Upper lobe of left lung (tissue), 6 donors: ENCODE measurements around the gene TMEM200C. TPM values are rescaled to one million over a fixed set of nuclear protein-coding genes. Genes with fewer than 3 reads are reported as not detected.
A peak's percentile ranks its signal among the peaks of the same experiment; 100 is the strongest.

ENCODE experiments used
- ATAC-seq, 2 donors: fragments of 200-7000 bp; cut with Tn5 transposase; one replicate each; pipeline ENCODE4 v1.9.1; 2022; ENCODE audit warnings: mild to moderate bottlenecking in 2 of 2, moderate library complexity in 2 of 2; ENCODE audit not compliant: low FRiP score in 2 of 2
- DNase-seq, 2 donors: peaks; one replicate each; pipeline ENCODE4 v3.0.0-alpha.2; 2019 to 2020
- H3K27ac ChIP-seq, 4 donors: fragments of 200-600 bp; sonication (generic); one replicate each; pipeline ENCODE4 v1.5.1; 2016 to 2019
- H3K27me3 ChIP-seq, 4 donors: fragments of 200-600 bp; sonication (generic); one replicate each; pipeline ENCODE4 v1.5.1; 2017 to 2019
- H3K36me3 ChIP-seq, 4 donors: fragments of 200-600 bp; sonication (generic); one replicate each; pipeline ENCODE4 v1.5.1; 2016 to 2019
- H3K4me1 ChIP-seq, 4 donors: fragments of 200-600 bp; sonication (generic); one replicate each; pipeline ENCODE4 v1.5.1; 2018 to 2019
- H3K4me3 ChIP-seq, 4 donors: fragments of 200-600 bp; sonication (generic); one replicate each; pipeline ENCODE4 v1.5.1; 2017 to 2019; ENCODE audit warnings: mild to moderate bottlenecking in 2 of 4, moderate library complexity in 1 of 4
- H3K9me3 ChIP-seq, 4 donors: fragments of 200-600 bp; sonication (generic); one replicate each; pipeline ENCODE4 v1.5.1; 2018 to 2019
- EP300 ChIP-seq, 4 donors: sonication (generic); formaldehyde crosslinking; IDR thresholded peaks; one replicate each; pipeline ENCODE4 v1.5.1; 2017; ENCODE audit warnings: antibody characterized with exemption in 4 of 4, control low read depth in 2 of 4
- POLR2A ChIP-seq, 4 donors: fragments of 450-650 bp; IDR thresholded peaks; one replicate each; pipeline ENCODE4 v1.5.1; 2016 to 2017; ENCODE audit warnings: antibody characterized with exemption in 4 of 4, mild to moderate bottlenecking in 2 of 4
- POLR2AphosphoS5 ChIP-seq, 2 donors: sonication (generic); formaldehyde crosslinking; IDR thresholded peaks; one replicate each; pipeline ENCODE4 v1.5.1; 2017; ENCODE audit warnings: antibody characterized with exemption in 2 of 2
- WGBS, 2 donors: methylation state at CpG; one replicate each; pipeline ENCODE4 v1.1.5; 2017 to 2018; 5-methylcytosine and 5-hydroxymethylcytosine counted together
- total RNA-seq, 6 donors: library from RNA; depleted of rRNA in 4 of 6; stranded (reverse); fragments of >200 nt in 4 of 6; gene quantifications; one replicate each; pipeline versions ENCODE4 v1.1.0 to v1.2.1, GENCODE V29; 2016 to 2021
- TF ChIP-seq, protein P1 (sequence below), 6 experiments: fragments of 450-650 bp in 4 of 6; fragments of 200-600 bp in 2 of 6; sonication (generic) in 2 of 6; IDR thresholded peaks; one replicate each; pipeline ENCODE4 v1.5.1; 2016 to 2019; ENCODE audit warnings: antibody characterized with exemption in 6 of 6
- donor health status: DM: no; HTN: no; CAD: no; lungs with moderate emphysema.
- donor health status: DM: no; HTN: yes; CAD: no; lungs with severe emphysema.

TMEM200C gene
- total RNA-seq, 6 donors from 2014 or later = under 0.01 to 0.44 (median 0.28) TPM; not detected in 2

DNA sequence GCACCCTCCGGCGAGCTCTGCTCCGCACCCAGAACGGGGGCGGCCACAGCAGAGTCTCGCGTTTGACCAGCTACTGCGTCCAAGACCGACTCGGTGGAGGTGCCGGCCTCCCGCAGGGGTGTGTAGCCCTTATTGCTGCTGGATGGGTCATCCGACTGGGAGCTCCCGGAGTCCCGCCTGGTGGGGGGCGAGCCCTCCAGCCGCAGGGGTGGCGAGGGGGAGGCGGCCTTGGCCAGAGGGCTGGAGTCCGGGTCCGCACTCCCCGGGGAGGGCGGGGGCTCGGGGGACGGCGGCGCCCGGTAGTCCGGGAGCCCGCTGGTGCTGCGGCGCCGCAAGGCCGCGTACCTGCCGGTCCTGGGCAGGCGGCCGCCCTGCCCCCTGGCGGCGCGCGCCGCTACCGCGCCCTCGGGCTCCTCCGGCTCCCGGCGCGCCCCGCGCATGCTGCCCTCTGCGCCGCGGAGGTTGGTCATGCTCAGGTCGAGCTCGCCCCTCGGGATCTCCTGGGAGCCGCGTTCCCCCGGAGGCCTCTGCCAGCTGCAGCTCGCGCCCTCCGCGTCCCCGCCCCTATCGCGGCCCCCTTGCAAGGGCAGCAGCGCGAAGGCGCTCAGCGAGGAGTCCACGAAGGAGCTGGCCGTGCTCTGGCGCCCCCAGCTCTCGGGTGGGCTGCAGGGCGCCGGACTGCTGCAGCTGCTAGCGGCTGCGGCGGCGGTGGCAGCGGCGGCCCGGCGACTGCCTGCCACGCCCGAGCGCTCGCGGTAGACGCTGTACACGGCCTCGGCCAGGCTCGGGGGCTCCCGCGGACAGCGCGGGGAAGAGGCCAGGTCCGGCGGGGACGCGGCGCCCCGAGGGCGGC lies 4.8 kb downstream of the TMEM200C start:
- TF ChIP-seq, protein P1, sequence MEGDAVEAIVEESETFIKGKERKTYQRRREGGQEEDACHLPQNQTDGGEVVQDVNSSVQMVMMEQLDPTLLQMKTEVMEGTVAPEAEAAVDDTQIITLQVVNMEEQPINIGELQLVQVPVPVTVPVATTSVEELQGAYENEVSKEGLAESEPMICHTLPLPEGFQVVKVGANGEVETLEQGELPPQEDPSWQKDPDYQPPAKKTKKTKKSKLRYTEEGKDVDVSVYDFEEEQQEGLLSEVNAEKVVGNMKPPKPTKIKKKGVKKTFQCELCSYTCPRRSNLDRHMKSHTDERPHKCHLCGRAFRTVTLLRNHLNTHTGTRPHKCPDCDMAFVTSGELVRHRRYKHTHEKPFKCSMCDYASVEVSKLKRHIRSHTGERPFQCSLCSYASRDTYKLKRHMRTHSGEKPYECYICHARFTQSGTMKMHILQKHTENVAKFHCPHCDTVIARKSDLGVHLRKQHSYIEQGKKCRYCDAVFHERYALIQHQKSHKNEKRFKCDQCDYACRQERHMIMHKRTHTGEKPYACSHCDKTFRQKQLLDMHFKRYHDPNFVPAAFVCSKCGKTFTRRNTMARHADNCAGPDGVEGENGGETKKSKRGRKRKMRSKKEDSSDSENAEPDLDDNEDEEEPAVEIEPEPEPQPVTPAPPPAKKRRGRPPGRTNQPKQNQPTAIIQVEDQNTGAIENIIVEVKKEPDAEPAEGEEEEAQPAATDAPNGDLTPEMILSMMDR (IDR thresholded peaks at IDR 0.05) = peak; percentile 67 to 89 (median 81)
- no peak for TF ChIP-seq EP300 (IDR thresholded peaks at IDR 0.05)
- no peaks in the 10 kb centered on the region for H3K36me3 ChIP-seq
- peaks cover 15 to 26% (median 19%) of the 10 kb centered on the region in 4 donors for H3K4me1 ChIP-seq
- peak; percentile 26 to 92 for DNase-seq
- peaks cover 0 to 41% (median 18%) of the 10 kb centered on the region in 4 donors for H3K27me3 ChIP-seq
- WGBS, 2 donors = 8 to 9% methylated on average over 21 to 22 of the region's 106 CpGs
- no peak overlapping the region for H3K27ac ChIP-seq
- ATAC-seq = peak; percentile 49 to 90
- H3K4me3 ChIP-seq = peak overlapping the region in 3 of 4 donors; percentile 30 to 58 (median 55)
- H3K9me3 ChIP-seq = no peaks in the 10 kb centered on the region

DNA sequence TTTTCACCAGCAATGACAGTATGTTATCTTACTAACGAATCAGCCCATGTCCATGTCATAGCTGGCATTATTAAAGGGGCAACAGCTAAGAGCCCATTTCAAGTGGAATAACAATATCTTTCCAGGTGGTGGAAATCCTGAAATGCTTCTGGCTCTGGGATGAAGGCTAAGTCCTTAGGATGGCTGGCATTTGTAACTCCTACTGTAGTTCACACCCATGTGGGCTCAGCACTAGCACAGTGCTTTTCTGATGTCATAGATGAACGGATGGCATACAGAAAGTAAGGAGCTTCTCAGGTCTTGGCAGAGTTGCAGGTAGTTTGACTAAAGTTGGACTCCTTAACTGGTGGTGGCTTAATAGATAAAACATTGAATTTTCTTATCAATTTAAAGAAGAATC lies 10.0 kb downstream of the TMEM200C start:
- ATAC-seq = no peak
- TF ChIP-seq, protein P1 (IDR thresholded peaks at IDR 0.05) = no peak
- TF ChIP-seq EP300 (IDR thresholded peaks at IDR 0.05) (no peak), POLR2AphosphoS5 (IDR thresholded peaks at IDR 0.05) (no peak), POLR2A (IDR thresholded peaks at IDR 0.05) (no peak)

DNA sequence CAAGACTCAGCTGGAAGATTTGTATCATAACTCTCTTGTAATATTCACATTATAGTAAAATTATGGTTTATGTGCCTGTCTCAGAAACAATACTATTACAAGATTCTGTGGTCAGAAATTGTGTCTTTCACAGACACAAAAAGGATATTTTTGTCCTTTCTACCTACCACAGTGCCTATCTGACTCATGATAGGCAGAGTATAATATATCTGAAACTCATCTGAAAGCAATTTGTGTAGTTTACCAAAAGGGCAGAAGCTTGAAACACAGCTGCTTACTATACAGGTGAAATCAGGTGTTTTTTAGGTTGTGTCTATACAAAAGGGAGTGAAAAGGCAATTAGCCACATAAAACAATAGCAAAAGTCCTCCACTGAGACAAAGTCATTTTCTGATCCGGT lies 10.9 kb downstream of the TMEM200C start:
- Histone ChIP-seq H3K27me3 (no peaks in the 10 kb centered on the region), H3K4me3 (no peak overlapping the region), H3K36me3 (no peaks in the 10 kb centered on the region), H3K4me1 (no peaks in the 10 kb centered on the region), H3K27ac (no peak overlapping the region), H3K9me3 (no peaks in the 10 kb centered on the region)
- 79 to 88% methylated on average over 1 of the region's 1 CpG for WGBS, 2 donors
- no peak for DNase-seq
- no peak for ATAC-seq
- TF ChIP-seq EP300 (IDR thresholded peaks at IDR 0.05) (no peak), POLR2A (IDR thresholded peaks at IDR 0.05) (no peak), POLR2AphosphoS5 (IDR thresholded peaks at IDR 0.05) (no peak)
- TF ChIP-seq, protein P1 (IDR thresholded peaks at IDR 0.05) = no peak

More for the DNA sequence above, 10.0 kb downstream of the TMEM200C start:
- Histone ChIP-seq H3K4me1 (peaks cover 0 to 4% (median 3%) of the 10 kb centered on the region in 4 donors), H3K36me3 (no peaks in the 10 kb centered on the region), H3K4me3 (no peak overlapping the region), H3K9me3 (no peaks in the 10 kb centered on the region), H3K27ac (no peak overlapping the region), H3K27me3 (peaks cover 0 to 2% (median 0%) of the 10 kb centered on the region in 4 donors)
- no peak for DNase-seq
- WGBS, 2 donors = 72 to 82% methylated on average over 2 of the region's 2 CpGs

DNA sequence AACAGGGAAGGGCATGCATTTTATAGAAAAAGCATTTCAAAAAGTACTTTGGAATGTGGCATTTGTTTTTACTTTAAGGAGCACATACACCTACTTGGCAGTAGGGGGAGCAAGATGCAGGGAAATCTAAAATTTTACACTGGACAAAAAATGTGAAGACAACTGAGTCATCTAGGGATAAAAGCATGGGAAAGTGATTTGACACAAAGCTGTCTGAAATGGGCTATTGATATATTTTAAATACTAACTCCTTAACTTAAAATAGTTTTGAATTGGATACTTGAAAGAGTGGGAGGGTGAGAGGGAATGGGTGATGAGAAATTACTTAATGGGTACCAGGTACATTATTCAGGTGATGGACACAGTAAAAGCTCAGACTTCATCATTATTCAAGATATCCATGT lies 15.8 kb downstream of the TMEM200C start:
- Histone ChIP-seq H3K4me3 (no peak overlapping the region), H3K4me1 (no peaks in the 10 kb centered on the region), H3K9me3 (no peaks in the 10 kb centered on the region), H3K27me3 (no peaks in the 10 kb centered on the region), H3K27ac (no peak overlapping the region), H3K36me3 (no peaks in the 10 kb centered on the region)
- DNase-seq (no peak), ATAC-seq (peak in 1 of 2 donors; percentile 82)
- no peak for TF ChIP-seq POLR2AphosphoS5 (IDR thresholded peaks at IDR 0.05)
- TF ChIP-seq, protein P1 (IDR thresholded peaks at IDR 0.05) = peak; percentile 38 to 68 (median 60)

DNA sequence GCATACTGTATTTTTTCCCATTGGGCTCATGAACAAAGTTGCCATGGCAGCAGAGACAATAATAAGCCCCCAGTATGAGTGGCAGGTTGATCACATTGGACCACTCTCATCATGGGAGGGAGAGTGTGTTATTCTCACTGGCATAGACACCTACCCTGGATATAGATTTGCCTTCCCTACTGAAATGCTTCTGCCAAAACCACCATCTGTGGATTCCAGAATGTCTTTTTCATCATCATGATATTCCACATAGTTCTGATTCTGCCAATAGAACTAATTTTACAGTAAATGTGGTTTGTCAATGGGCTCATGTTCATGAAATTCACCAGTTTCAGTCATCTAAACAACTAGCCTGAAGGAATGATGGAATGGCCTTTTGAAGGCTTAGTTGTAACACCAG lies 18.4 kb downstream of the TMEM200C start:
- no peaks in the 10 kb centered on the region for H3K27me3 ChIP-seq
- no peak overlapping the region for H3K4me3 ChIP-seq
- no peaks in the 10 kb centered on the region for H3K9me3 ChIP-seq
- H3K27ac ChIP-seq = no peak overlapping the region
- ATAC-seq (no peak), DNase-seq (no peak)
- TF ChIP-seq EP300 (IDR thresholded peaks at IDR 0.05) (no peak), POLR2A (IDR thresholded peaks at IDR 0.05) (no peak), POLR2AphosphoS5 (IDR thresholded peaks at IDR 0.05) (no peak)
- TF ChIP-seq, protein P1 (IDR thresholded peaks at IDR 0.05) = no peak
- no peaks in the 10 kb centered on the region for H3K4me1 ChIP-seq
- no peaks in the 10 kb centered on the region for H3K36me3 ChIP-seq
